Stimulated activated CD4-positive, alpha-beta T cell treated with anti-CD3 and anti-CD28 coated beads, Interleukin-1b, Interleukin-23, amount 100 ng/mL, for 1 hour (primary cell): ENCODE data around the gene ATP13A2.
"Not testable (repeated sequence)": the region's sequence is repeated elsewhere in the genome, so short reads cannot be mapped to it uniquely, and the experiment has no call there.

Source experiments
- DNase-seq, 2 donors: peaks; one replicate each; pipeline ENCODE4 v3.0.0-alpha.2; 2020; ENCODE audit warnings: low read depth in 2 of 2

Gene ATP13A2

GRCh38 chr1:16957731-16958130 is 54.0 kb downstream of the ATP13A2 start:
- no peak for DNase-seq

DNA sequence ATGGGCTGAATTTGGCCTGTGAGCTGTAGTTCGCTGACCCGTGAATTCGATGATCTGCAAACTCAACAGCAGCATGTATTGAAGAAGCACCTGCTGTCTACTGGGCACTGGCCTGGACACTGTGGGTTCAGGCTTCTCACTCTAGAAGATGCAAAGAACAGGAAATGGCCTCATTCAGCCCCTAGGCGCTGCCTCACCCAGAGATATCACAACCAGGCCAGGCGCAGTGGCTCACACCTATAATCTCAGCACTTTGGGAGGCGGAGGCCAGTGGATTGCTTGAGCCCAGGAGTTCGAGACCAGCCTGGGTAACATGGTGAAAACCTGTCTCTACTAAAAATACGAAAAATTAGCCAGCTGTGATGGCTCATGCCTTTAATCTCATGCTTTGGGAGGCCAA is 55.0 kb downstream of the ATP13A2 start:
- no peak for DNase-seq

DNA sequence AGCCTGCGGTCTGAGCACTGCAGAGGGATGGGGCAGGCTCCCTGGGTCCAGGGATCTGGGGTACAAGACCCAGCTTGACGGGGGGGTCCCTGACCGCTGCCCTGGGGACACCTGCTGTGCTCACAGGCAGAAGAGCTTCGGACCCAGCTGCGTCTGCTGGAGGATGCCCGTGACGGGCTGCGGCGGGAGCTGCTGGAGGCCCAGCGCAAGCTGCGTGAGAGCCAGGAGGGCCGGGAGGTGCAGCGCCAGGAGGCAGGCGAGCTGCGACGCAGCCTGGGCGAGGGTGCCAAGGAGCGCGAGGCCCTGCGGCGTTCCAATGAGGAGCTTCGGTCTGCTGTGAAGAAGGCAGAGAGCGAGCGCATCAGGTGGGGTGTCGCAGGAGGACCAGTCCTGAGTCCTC is 56.5 kb downstream of the ATP13A2 start:
- DNase-seq = no peak

DNA sequence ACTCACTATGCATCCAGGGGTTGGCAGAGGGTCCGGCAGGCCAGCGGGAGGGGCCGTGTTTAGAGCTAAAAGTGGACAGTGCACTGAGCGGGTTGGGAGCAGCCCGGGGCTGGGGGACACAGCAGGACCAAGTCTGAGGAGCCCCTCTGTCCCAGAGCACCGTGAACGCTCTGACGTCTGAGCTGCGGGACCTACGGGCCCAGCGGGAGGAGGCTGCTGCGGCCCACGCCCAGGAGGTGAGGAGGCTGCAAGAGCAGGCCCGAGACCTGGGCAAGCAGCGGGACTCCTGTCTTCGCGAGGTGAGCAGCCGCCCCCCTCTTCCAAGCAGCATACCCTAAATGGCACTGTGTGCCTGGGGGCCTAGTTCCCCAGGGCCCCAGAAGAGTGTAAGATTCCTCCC is 57.1 kb downstream of the ATP13A2 start:
- no peak for DNase-seq

GRCh38 chr1:16952376-16952775 is 59.4 kb downstream of the ATP13A2 start:
- not testable (repeated sequence) for DNase-seq

GRCh38 chr1:16949026-16949425 is 62.7 kb downstream of the ATP13A2 start:
- not testable (repeated sequence) for DNase-seq

GRCh38 chr1:16948282-16948891 is 63.3 kb downstream of the ATP13A2 start:
- not testable (repeated sequence) for DNase-seq

- DNase-seq = no peak
Observed at GRCh38 chr1:16946646-16947045, 65.1 kb downstream of the ATP13A2 start.

DNA sequence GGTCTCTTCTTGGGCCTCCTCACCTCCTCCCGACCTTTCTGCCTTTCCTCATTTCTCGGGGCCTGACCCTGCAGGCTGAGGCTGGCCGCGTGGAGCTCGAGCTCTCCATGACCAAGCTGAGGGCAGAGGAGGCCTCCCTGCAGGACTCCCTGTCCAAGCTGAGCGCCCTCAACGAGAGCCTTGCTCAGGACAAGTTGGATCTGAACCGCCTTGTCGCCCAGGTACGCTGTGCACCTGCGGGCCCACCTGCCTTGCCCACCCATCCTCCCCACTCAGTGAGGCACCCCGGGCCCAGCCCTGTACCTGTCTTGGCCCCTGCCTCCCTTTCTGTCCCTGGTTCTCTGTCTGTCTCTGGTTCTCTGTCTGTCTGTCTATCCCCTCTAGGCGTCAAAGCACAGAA is 65.5 kb downstream of the ATP13A2 start:
- not testable (repeated sequence) for DNase-seq

GRCh38 chr1:16945512-16945911 is 66.2 kb downstream of the ATP13A2 start:
- not testable (repeated sequence) for DNase-seq

DNA sequence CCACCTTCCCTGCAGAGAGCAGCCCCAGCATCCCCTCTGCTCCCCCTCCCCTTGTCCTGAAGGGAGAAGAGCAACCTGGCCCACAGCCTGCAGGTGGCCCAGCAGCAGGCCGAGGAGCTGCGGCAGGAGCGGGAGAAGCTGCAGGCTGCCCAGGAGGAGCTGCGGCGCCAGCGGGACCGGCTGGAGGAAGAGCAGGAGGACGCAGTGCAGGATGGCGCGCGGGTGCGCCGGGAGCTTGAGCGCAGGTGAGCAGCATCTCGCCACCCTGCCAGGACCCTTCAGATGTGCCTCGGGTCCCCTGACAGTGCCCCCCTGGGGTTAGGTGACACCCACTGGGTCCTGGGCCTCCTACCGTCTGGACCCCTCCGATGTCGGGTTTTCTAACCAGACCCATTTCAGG is 67.7 kb downstream of the ATP13A2 start:
- no peak for DNase-seq

- not testable (repeated sequence) for DNase-seq
Observed at GRCh38 chr1:16939386-16940180, 72.1 kb downstream of the ATP13A2 start.

GRCh38 chr1:16938351-16939321 is 73.1 kb downstream of the ATP13A2 start:
- no peak for DNase-seq

DNA sequence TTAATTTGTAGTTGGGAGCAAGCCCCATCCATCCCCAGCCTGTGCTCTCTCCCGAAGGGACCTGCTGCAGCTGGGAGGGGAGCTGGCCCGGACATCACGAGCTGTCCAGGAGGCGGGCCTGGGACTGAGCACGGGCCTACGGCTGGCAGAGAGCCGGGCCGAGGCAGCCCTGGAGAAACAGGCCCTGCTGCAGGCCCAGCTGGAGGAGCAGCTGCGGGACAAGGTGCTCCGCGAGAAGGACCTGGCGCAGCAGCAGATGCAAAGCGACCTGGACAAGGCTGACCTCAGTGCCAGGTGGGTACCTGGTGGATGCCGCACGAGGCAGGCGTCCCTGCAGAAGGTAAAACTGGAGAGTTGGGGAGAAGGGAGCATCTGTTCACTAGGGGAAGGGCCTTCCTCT is 75.1 kb downstream of the ATP13A2 start:
- not testable (repeated sequence) for DNase-seq
